Mucosa of stomach (tissue), 1 donor: ENCODE measurements around the gene CHST1.

Source experiments
- H3K27me3 ChIP-seq: one replicate; pipeline ENCODE4 v1.7.0; 2013; ENCODE audit warnings: mild to moderate bottlenecking, low read length; ENCODE audit not compliant: control insufficient read depth, insufficient read depth
- H3K36me3 ChIP-seq: one replicate; pipeline ENCODE4 v1.7.0; 2013; ENCODE audit warnings: low read length; ENCODE audit not compliant: control insufficient read depth, insufficient read depth
- H3K4me1 ChIP-seq: one replicate; pipeline ENCODE4 v1.7.0; 2013; ENCODE audit warnings: mild to moderate bottlenecking, low read length; ENCODE audit not compliant: control insufficient read depth, insufficient read depth
- H3K4me3 ChIP-seq: one replicate; pipeline ENCODE4 v1.7.0; 2013; ENCODE audit warnings: low read length
- H3K9ac ChIP-seq: one replicate; pipeline ENCODE4 v1.7.0; 2013; ENCODE audit warnings: mild to moderate bottlenecking, low read length, moderate library complexity
- H3K9me3 ChIP-seq: one replicate; pipeline ENCODE4 v1.7.0; 2013; ENCODE audit warnings: mild to moderate bottlenecking, low read length, moderate library complexity; ENCODE audit not compliant: control insufficient read depth
- donor health status: Pancreatic carcinoma.

CHST1 gene

DNA sequence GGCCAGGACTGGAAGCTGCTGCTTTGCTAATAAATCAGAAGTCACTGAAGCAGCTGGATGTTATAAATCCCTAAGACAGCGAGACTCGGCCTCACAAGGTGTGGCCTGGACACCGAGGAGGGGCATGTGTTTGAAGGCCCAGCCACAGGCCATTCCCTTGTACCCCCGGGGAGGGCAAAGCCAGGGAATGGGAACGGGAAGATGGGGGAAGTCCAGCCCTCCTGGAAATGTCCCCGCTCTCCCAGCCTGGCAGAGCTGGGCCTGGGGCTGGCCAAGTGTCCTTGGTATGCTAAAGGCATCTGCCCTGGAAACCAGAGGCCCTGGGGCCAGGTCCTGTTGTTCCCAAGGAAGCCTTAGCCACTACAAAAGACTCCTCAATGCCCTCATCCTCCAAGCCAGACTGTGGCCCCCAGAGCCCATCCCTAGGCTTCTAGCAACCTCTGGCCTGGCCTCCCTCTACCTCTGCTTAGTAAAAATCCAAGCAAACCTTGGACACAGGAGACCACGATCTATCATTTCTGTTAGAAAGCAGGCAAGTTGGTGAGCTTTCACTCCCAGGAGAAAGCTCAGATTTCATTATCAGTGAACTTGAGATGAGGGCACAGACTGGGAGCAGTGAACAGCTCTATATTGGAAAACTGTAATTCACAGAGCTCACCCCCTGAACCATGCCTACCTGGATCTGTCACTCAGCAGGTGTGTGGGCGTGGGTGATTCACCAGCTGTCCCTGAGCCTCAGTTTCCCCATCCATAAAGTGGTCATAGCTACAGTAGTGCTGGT lies 11.0 kb downstream of the CHST1 start:
- no peaks in the 10 kb centered on the region for H3K9me3 ChIP-seq
- H3K4me3 ChIP-seq, result no peak overlapping the region
- H3K36me3 ChIP-seq, result no peaks in the 10 kb centered on the region
- no peaks in the 10 kb centered on the region for H3K4me1 ChIP-seq
- no peak overlapping the region for H3K9ac ChIP-seq
- peaks cover 32% of the 10 kb centered on the region for H3K27me3 ChIP-seq

DNA sequence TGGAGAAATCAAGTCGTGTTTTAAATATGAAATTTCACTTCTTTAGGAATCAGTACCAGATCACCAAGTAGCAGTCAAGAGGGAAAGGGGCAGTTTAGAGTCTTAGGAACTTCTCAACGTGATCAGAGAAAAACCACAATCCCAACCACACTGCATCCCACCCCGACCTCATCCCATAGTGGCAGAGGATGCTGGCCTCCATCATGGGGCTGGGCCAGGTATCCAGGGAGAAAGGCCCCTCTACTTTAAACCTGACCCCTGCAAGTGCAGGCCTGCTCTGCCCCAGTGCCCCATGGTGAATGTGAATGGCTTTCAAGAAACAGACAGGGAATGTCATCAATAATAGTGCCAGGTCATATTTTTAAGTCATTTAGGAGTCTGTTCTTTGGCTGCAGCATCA lies 12.1 kb downstream of the CHST1 start:
- Histone ChIP-seq H3K9me3 (no peaks in the 10 kb centered on the region), H3K36me3 (no peaks in the 10 kb centered on the region), H3K4me3 (no peak overlapping the region), H3K4me1 (no peaks in the 10 kb centered on the region), H3K9ac (no peak overlapping the region), H3K27me3 (peaks cover 22% of the 10 kb centered on the region)

DNA sequence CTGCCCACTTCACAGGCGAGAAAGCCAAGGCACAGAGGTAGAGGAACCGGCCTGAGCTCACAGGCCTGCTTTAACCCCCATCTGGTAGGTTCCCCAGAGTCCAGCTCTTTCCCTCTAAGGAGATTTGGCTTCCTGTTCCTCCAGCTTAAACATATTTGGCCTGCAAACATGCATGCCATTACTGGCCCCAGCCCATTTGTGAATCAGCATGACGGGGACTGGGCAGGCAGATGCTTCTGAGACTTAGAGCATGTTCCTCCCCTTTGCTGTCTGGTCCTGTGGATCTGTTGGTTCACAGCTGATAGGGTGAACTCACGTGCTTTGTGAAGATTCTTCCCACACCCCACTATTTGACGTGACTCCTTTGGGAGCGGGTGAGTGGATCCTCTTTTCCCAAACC lies 12.6 kb downstream of the CHST1 start:
- no peak overlapping the region for H3K4me3 ChIP-seq
- no peaks in the 10 kb centered on the region for H3K36me3 ChIP-seq
- H3K27me3 ChIP-seq, result peaks cover 17% of the 10 kb centered on the region
- H3K4me1 ChIP-seq, result no peaks in the 10 kb centered on the region
- no peaks in the 10 kb centered on the region for H3K9me3 ChIP-seq
- no peak overlapping the region for H3K9ac ChIP-seq

DNA sequence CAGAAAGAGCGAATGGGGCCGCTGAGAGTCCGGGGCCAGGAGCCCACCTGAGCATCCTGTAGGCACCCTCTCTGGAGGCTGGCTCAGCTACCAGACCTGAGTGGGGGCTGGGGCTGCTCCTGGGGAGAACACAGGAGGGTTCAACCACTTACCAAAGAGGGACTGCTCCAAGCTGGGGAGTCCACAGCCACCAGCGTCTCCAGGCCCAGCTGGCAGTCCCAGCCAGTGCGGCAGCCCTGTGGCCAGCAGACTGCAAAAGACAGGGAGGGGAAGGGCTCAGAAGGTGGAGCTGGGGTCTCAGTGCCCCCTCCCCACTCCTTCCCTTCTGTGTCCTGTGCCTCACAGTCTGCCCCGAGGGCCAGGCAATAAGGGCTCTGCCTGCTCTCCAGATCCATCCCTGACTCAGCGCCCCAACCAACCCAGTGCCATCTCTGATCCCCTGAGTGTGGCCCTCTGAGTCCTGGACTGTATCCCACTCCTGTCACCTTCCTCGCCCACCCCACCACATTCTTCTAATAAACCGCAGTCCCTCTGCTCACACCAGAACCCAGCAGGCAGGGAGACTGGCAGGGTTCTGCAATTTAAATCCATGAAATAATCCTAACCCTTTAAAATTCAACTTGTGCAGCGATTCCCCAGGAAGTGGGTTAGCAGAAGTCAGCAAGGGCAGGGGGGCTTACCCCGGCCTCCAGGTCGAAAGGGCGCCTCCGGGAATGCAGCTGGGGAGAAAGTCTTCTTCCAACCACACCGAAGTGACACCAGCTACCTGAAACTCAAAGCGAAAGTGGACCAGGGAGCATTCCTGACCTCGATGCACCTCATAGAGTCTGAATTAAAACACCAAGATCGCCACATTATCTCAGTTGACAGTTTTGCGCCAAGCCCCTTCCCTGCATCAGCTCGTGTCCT lies 13.3 kb downstream of the CHST1 start:
- H3K4me1 ChIP-seq, result no peaks in the 10 kb centered on the region
- H3K9ac ChIP-seq, result no peak overlapping the region
- peaks cover 12% of the 10 kb centered on the region for H3K27me3 ChIP-seq
- no peak overlapping the region for H3K4me3 ChIP-seq
- H3K36me3 ChIP-seq, result no peaks in the 10 kb centered on the region
- H3K9me3 ChIP-seq, result no peaks in the 10 kb centered on the region

DNA sequence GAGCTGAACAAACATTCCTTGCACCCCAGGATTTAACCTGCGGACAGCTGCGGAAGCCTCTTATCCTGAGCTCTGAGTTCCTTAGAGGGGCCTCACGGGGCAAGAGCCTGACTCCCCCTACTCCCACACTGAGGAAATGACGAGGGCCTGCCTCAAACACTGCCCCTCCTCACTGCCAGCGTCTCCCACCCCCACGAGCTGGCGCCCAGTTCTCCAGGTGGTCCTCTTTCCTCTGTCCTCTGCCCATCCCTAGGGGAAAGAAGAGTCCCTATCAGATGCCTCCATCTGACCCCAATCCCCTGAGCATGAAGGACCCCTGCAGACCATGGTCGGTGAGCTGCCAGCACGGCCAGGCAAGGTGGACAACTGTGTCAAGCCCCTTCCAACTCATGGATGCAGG lies 14.3 kb downstream of the CHST1 start:
- no peaks in the 10 kb centered on the region for H3K4me1 ChIP-seq
- H3K27me3 ChIP-seq, result peaks cover 12% of the 10 kb centered on the region
- H3K9ac ChIP-seq, result no peak overlapping the region
- no peaks in the 10 kb centered on the region for H3K9me3 ChIP-seq
- H3K4me3 ChIP-seq, result no peak overlapping the region
- no peaks in the 10 kb centered on the region for H3K36me3 ChIP-seq

DNA sequence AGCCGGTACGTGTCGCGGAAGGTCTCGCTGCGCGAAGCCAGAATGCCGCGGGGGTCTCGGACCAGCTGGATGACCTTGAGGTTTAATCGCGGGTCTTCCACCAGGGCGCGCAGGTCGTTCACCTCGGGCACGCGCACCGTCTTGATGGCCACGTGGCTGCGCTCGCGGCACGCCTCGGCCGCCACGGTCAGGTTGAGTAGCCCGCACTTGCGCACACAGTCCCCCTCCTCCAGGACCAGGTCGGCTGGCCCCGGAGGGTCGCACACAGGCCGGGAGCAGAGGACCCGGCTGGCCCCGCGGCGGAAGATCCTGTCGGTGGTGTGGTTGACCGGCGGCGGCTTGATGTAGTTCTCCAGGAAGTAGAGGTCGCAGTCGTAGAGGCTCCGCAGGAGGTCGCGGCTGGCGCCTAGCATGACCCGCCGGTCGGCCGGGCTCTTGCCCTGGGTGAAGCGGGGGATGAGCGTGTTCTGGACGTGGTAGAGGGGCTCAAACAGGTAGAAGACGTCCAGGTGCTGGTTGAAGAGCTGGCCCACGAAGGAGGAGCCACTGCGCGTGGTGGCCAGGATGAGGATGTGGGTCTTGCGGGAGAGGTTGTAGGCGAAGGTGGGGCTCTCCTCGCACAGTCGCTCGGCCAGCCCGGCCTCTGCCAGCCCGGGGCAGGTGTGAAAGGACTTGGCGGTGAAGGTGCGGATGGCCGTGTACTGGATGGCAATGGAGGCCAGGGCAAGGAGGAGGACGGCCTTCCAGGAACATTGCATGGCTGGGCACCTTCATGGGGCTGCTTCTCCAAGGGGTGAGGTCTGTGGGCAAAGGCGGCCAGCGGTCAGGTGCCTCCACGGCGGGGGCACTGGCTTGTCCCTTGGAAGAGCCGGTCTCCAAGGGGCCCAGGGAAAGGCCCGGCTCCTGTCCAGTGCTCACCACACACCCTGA lies 15.0 kb downstream of the CHST1 start:
- Histone ChIP-seq H3K27me3 (peaks cover 6% of the 10 kb centered on the region), H3K36me3 (no peaks in the 10 kb centered on the region), H3K4me1 (no peaks in the 10 kb centered on the region), H3K9me3 (no peaks in the 10 kb centered on the region), H3K4me3 (no peak overlapping the region), H3K9ac (no peak overlapping the region)

DNA sequence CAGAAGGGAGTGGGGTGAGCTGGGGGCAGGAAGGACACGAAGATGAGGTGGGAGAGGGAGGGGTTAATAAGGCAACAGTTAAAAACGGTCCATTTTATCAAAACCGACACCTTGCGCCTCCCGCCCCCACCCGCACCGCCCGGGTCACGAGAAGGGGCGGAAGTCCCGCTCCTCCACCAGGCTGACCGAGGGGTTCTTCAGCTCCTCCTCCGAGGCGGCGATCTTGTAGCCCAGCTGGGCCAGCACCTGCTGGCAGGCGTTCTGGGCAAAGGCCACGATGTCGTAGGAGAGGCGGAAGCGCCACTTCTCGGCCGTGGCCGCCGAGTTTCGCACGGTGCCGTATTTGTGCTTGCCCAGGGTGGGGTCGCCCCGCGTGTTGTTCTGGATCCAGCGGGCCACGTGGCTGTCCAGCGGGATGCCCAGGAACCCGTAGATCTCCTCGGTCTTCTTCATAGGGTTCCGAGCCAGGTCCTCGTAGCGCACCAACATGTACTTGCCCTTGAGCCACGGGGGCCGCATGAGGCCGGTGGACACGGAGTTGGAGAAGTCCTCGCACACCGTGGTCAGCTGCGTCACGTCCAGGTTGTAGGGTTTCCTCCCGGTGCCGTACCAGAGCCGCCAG lies 15.8 kb downstream of the CHST1 start:
- Histone ChIP-seq H3K36me3 (no peaks in the 10 kb centered on the region), H3K9ac (no peak overlapping the region), H3K4me1 (no peaks in the 10 kb centered on the region), H3K9me3 (no peaks in the 10 kb centered on the region), H3K4me3 (no peak overlapping the region), H3K27me3 (peaks cover 5% of the 10 kb centered on the region)

DNA sequence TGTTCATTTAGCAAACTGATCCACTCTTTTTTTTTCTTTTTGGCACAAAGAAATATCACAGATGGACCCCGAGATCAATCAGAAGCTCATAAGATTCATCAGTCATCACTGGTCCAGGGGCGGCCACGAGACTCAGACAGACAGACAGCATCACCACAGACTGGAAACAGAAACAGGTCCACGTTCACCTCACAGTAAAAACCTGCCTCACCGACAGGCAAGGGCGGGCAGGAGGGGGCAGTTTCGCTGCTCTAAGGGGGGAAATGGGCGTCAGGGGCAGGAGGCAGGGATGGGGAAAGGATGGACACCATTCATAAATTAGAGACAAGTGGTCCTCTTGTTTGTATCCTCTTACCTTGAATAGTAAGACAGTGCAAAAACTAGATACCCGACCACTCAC lies 16.5 kb downstream of the CHST1 start:
- no peaks in the 10 kb centered on the region for H3K9me3 ChIP-seq
- H3K4me3 ChIP-seq, result no peak overlapping the region
- H3K27me3 ChIP-seq, result peaks cover 5% of the 10 kb centered on the region
- H3K4me1 ChIP-seq, result no peaks in the 10 kb centered on the region
- H3K36me3 ChIP-seq, result no peaks in the 10 kb centered on the region
- no peak overlapping the region for H3K9ac ChIP-seq

DNA sequence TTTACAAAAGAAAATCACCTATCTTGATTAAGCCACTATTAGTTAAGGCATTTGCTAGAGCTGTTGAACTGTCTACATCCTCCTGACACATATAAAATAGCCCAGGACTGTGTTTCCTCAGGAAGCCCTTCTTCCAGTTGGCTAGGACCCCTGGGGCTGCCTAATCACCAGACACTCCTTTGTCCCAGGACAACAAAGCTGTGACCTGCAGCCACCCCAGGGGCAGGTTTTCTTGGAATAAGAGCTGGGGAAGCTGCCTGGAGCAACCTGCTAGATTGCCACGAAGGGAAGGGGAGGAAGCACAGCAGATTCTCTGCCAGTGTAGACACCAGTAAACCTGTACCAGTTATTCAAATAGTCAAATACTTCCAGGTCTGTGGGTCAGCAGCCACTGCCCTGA lies 17.6 kb downstream of the CHST1 start:
- H3K27me3 ChIP-seq, result peaks cover 5% of the 10 kb centered on the region

DNA sequence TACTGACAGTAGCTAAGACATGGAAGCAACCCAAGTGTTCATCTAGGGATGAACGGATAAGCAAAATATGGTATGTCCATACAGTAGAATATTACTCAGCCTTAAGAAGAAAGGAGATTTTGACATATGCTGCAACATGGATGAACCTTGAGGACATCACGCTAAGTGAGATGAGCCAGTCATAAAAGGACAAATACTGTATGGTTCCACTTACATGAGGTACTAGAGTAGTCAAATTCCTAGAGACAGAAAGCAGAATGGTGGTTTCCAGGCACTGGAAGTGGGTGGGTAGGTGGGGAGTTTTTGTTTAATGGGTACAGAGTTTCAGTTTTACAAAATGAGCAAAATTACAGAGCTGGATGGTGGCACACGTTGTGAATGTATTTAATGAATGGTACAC lies 18.1 kb downstream of the CHST1 start:
- Histone ChIP-seq H3K27me3 (peaks cover 5% of the 10 kb centered on the region), H3K9ac (no peak overlapping the region), H3K4me1 (no peaks in the 10 kb centered on the region), H3K9me3 (no peaks in the 10 kb centered on the region), H3K36me3 (no peaks in the 10 kb centered on the region), H3K4me3 (no peak overlapping the region)

More for the DNA sequence above, 17.6 kb downstream of the CHST1 start:
- H3K4me1 ChIP-seq, result no peaks in the 10 kb centered on the region
- no peak overlapping the region for H3K4me3 ChIP-seq
- H3K36me3 ChIP-seq, result no peaks in the 10 kb centered on the region
- H3K9ac ChIP-seq, result no peak overlapping the region
- H3K9me3 ChIP-seq, result no peaks in the 10 kb centered on the region

DNA sequence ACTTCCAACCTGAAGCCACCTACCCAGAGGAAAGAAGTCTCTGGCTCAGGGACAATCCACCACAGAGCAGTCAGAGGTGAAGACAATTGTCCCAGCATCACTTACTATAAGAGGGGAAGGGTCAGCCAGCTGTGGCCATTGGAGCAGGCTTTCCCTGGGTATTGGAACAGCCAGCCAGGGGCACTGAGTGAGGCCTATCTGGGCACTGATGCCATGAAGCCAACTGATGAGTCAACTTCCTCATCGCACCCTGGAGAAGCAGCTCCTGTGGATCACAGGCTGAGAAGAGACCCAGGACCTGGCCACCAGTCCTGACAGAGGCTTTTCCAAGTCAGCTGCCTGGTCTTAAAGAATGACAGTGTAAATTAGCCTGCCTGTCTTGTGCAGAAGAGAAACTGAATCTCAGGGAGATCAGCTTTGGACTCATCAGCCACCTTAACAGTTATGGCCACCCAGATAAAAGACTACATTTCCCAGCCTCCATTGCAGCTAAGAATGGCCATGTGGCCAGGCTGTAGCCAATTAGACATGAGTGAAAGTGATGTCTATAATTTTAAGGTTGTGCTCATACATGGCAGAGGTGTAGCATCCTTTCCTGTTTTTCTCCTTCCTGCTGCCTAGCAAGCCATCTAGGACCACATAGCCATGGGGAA lies 19.0 kb downstream of the CHST1 start:
- no peaks in the 10 kb centered on the region for H3K36me3 ChIP-seq
- no peak overlapping the region for H3K4me3 ChIP-seq
- no peaks in the 10 kb centered on the region for H3K9me3 ChIP-seq
- H3K4me1 ChIP-seq, result no peaks in the 10 kb centered on the region
- H3K9ac ChIP-seq, result no peak overlapping the region
- peaks cover 5% of the 10 kb centered on the region for H3K27me3 ChIP-seq
